Fibroblast of lung (primary cell): ENCODE results near the gene ENTHD1. TPM values are rescaled to one million over a fixed set of nuclear protein-coding genes. Genes with fewer than 3 reads are reported as not detected.

Experiments used
- DNase-seq, 2 donors: peaks; one replicate each; pipeline versions ENCODE4 v3.0.0 to v3.0.0-alpha.2; 2010; ENCODE audit warnings: low read depth in 2 of 2
- H2AFZ ChIP-seq: 2 replicates; pipeline ENCODE4 v1.5.1; 2012; ENCODE audit warnings: low read length, control low read depth, inconsistent platforms
- H3K27ac ChIP-seq: 2 replicates; pipeline ENCODE4 v1.5.1; 2011; ENCODE audit warnings: low read length, control low read depth; ENCODE audit not compliant: insufficient read depth
- H3K27me3 ChIP-seq: 2 replicates; pipeline ENCODE4 v1.5.1; 2011; ENCODE audit warnings: mild to moderate bottlenecking, low read length; ENCODE audit not compliant: control insufficient read depth, insufficient read depth
- H3K36me3 ChIP-seq: 2 replicates; pipeline ENCODE4 v1.5.1; 2011; ENCODE audit warnings: low read length; ENCODE audit not compliant: control insufficient read depth, insufficient read depth
- H3K4me1 ChIP-seq: 2 replicates; pipeline ENCODE4 v1.5.1; 2011; ENCODE audit warnings: low read length; ENCODE audit not compliant: control insufficient read depth, insufficient read depth; ENCODE audit errors: extremely low read depth
- H3K4me2 ChIP-seq: 2 replicates; pipeline ENCODE4 v1.5.1; 2011; ENCODE audit warnings: low read length, control low read depth; ENCODE audit not compliant: insufficient read depth; ENCODE audit errors: extremely low read depth
- H3K4me3 ChIP-seq, 4 experiments: fragments of 200-600 bp in 1 of 4; sonication (generic) in 1 of 4; replicated peaks in 1 of 4; 2 replicates each; pipeline ENCODE4 v1.5.1; 2011 to 2016; ENCODE audit warnings: low read length in 4 of 4, low read depth in 3 of 4, mild to moderate bottlenecking in 3 of 4, control low read depth in 2 of 4, inconsistent platforms in 1 of 4, mixed read lengths in 1 of 4; ENCODE audit not compliant: insufficient read depth in 1 of 4; ENCODE audit errors: control extremely low read depth in 1 of 4
- H3K79me2 ChIP-seq: 2 replicates; pipeline ENCODE4 v1.5.1; 2012; ENCODE audit warnings: mild to moderate bottlenecking, low read length, inconsistent platforms; ENCODE audit not compliant: control insufficient read depth, insufficient read depth
- H3K9ac ChIP-seq: 2 replicates; pipeline ENCODE4 v1.5.1; 2011; ENCODE audit warnings: mild to moderate bottlenecking, low read length, control low read depth; ENCODE audit not compliant: insufficient read depth
- H3K9me3 ChIP-seq: 2 replicates; pipeline ENCODE4 v1.5.1; 2012; ENCODE audit warnings: low read depth, low read length; ENCODE audit not compliant: control insufficient read depth, insufficient read depth
- H4K20me1 ChIP-seq: 2 replicates; pipeline ENCODE4 v1.5.1; 2011; ENCODE audit warnings: low read length; ENCODE audit not compliant: control insufficient read depth, insufficient read depth; ENCODE audit errors: extremely low read depth
- CTCF ChIP-seq, 2 donors: IDR thresholded peaks in 1 of 2; conservative IDR thresholded peaks in 1 of 2; 1 replicate in 1 of 2; 2 replicates in 1 of 2; pipeline ENCODE4 v1.5.1; 2011 to 2012; ENCODE audit warnings: low read length in 2 of 2, control low read depth in 1 of 2, inconsistent platforms in 1 of 2, low read depth in 1 of 2, mild to moderate bottlenecking in 1 of 2
- EZH2 ChIP-seq: IDR thresholded peaks from 2 replicates; pipeline ENCODE4 v1.5.1; 2012; ENCODE audit warnings: low read length, control low read depth, mild to moderate bottlenecking; ENCODE audit errors: missing control alignments
- polyA plus RNA-seq, 2 donors: library from polyadenylated mRNA; depleted of rRNA in 1 of 2; stranded (reverse) in 1 of 2; unstranded in 1 of 2; fragments of >200 nt; gene quantifications; 2 replicates each; pipeline ENCODE4 v1.2.1, GENCODE V29; 2011 to 2012; ENCODE audit warnings: missing spikeins in 1 of 2
- total RNA-seq: library from RNA; depleted of rRNA; stranded (reverse); fragments of >200 nt; gene quantifications from 2 replicates; pipeline ENCODE4 v1.2.1, GENCODE V29; 2014

Gene ENTHD1
- total and polyA plus RNA-seq, 2 donors (not counting 1 experiment from before 2014, with no cell fraction given), result not detected

GRCh38 chr22:39833610-39834009 lies 60.0 kb downstream of the ENTHD1 start:
- Histone ChIP-seq H4K20me1 (no peaks in the 10 kb centered on the region), H3K9ac (no peak overlapping the region), H3K36me3 (no peaks in the 10 kb centered on the region), H3K4me1 (no peaks in the 10 kb centered on the region), H2AFZ (no peak overlapping the region), H3K79me2 (no peaks in the 10 kb centered on the region), H3K4me3 (no peak overlapping the region), H3K27ac (no peak overlapping the region), H3K4me2 (no peak overlapping the region), H3K9me3 (no peaks in the 10 kb centered on the region), H3K27me3 (no peaks in the 10 kb centered on the region)
- no peak for DNase-seq
- TF ChIP-seq EZH2 (no peak), CTCF (conservative IDR thresholded peaks at IDR 0.05 in 1 of 2, IDR thresholded peaks at IDR 0.05 in 1 of 2; ENCODE audit: low read depth in 1 of 2, low read length in 2 of 2) (no peak)

GRCh38 chr22:39833093-39833492 lies 60.5 kb downstream of the ENTHD1 start:
- H3K9ac ChIP-seq, result no peak overlapping the region
- no peaks in the 10 kb centered on the region for H3K27me3 ChIP-seq
- H3K4me2 ChIP-seq, result no peak overlapping the region
- H3K4me1 ChIP-seq, result no peaks in the 10 kb centered on the region
- H3K79me2 ChIP-seq, result no peaks in the 10 kb centered on the region
- H3K4me3 ChIP-seq, result no peak overlapping the region
- no peak overlapping the region for H2AFZ ChIP-seq
- H3K27ac ChIP-seq, result no peak overlapping the region
- H4K20me1 ChIP-seq, result no peaks in the 10 kb centered on the region
- TF ChIP-seq EZH2 (no peak), CTCF (conservative IDR thresholded peaks at IDR 0.05 in 1 of 2, IDR thresholded peaks at IDR 0.05 in 1 of 2; ENCODE audit: low read depth in 1 of 2, low read length in 2 of 2) (no peak)
- H3K9me3 ChIP-seq, result no peaks in the 10 kb centered on the region
- no peaks in the 10 kb centered on the region for H3K36me3 ChIP-seq
- no peak for DNase-seq

- H3K27me3 ChIP-seq, result no peaks in the 10 kb centered on the region
- DNase-seq, result no peak
Observed at GRCh38 chr22:39832627-39833074, 60.9 kb downstream of the ENTHD1 start.

More at GRCh38 chr22:39832627-39833074, 60.9 kb downstream of the ENTHD1 start:
- Histone ChIP-seq H3K79me2 (no peaks in the 10 kb centered on the region), H3K4me2 (no peak overlapping the region), H3K9ac (no peak overlapping the region), H3K4me1 (no peaks in the 10 kb centered on the region), H3K27ac (no peak overlapping the region), H3K4me3 (no peak overlapping the region), H4K20me1 (no peaks in the 10 kb centered on the region), H3K9me3 (no peaks in the 10 kb centered on the region), H2AFZ (no peak overlapping the region), H3K36me3 (no peaks in the 10 kb centered on the region)
- TF ChIP-seq EZH2, result no peak
- TF ChIP-seq CTCF (conservative IDR thresholded peaks at IDR 0.05 in 1 of 2, IDR thresholded peaks at IDR 0.05 in 1 of 2; ENCODE audit: low read depth in 1 of 2, low read length in 2 of 2), result no peak
